Neutrophil (primary cell): Measurements from ENCODE around the gene USP10.
A peak's percentile ranks its signal among the peaks of the same experiment; 100 is the strongest.

Experiments
- H3K27ac ChIP-seq: fragments of 200-600 bp; sonication (generic); 2 replicates; pipeline ENCODE4 v1.5.1; 2016; ENCODE audit warnings: mild to moderate bottlenecking, moderate library complexity
- H3K27me3 ChIP-seq: fragments of 200-600 bp; sonication (generic); 2 replicates; pipeline ENCODE4 v1.6.0; 2016; ENCODE audit warnings: mild to moderate bottlenecking
- H3K36me3 ChIP-seq: fragments of 200-600 bp; sonication (generic); 2 replicates; pipeline ENCODE4 v1.5.1; 2017
- H3K4me1 ChIP-seq, 2 experiments: fragments of 200-600 bp in 1 of 2; sonication (generic) in 1 of 2; 1 replicate in 1 of 2; 2 replicates in 1 of 2; pipeline versions ENCODE4 v1.5.1 to v1.6.1; 2013 to 2016; ENCODE audit warnings: low read depth in 1 of 2, low read length in 1 of 2, mild to moderate bottlenecking in 1 of 2, moderate library complexity in 1 of 2; ENCODE audit not compliant: control insufficient read depth in 1 of 2, insufficient read depth in 1 of 2
- H3K4me3 ChIP-seq, 2 experiments: fragments of 200-600 bp in 1 of 2; sonication (generic) in 1 of 2; 1 replicate in 1 of 2; 2 replicates in 1 of 2; pipeline ENCODE4 v1.5.1; 2013 to 2016; ENCODE audit warnings: low read depth in 1 of 2, low read length in 1 of 2, mild to moderate bottlenecking in 1 of 2, moderate library complexity in 1 of 2
- H3K9me3 ChIP-seq: fragments of 200-600 bp; sonication (generic); 2 replicates; pipeline ENCODE4 v1.5.1; 2016
- CTCF ChIP-seq: fragments of 200-600 bp; sonication (generic); IDR thresholded peaks from 2 replicates; pipeline ENCODE4 v1.5.1; 2016; ENCODE audit warnings: antibody characterized with exemption

The USP10 gene

GRCh38 chr16:84725481-84726078 is 25.8 kb downstream of the USP10 start:
- H3K27ac ChIP-seq: peak overlapping the region; percentile 84
- peaks cover 27 to 30% of the 10 kb centered on the region in 2 experiments for H3K4me1 ChIP-seq
- no peaks in the 10 kb centered on the region for H3K27me3 ChIP-seq
- H3K36me3 ChIP-seq: no peaks in the 10 kb centered on the region
- H3K9me3 ChIP-seq: no peaks in the 10 kb centered on the region
- TF ChIP-seq CTCF: no peak
- H3K4me3 ChIP-seq: no peak overlapping the region

GRCh38 chr16:84726079-84726668 is 26.4 kb downstream of the USP10 start:
- Histone ChIP-seq H3K27me3 (no peaks in the 10 kb centered on the region), H3K27ac (peak overlapping the region; percentile 84), H3K4me1 (peaks cover 33 to 36% of the 10 kb centered on the region in 2 experiments), H3K36me3 (no peaks in the 10 kb centered on the region), H3K9me3 (no peaks in the 10 kb centered on the region), H3K4me3 (peak overlapping the region; percentile 61 to 64)
- TF ChIP-seq CTCF: peak; percentile 89

DNA sequence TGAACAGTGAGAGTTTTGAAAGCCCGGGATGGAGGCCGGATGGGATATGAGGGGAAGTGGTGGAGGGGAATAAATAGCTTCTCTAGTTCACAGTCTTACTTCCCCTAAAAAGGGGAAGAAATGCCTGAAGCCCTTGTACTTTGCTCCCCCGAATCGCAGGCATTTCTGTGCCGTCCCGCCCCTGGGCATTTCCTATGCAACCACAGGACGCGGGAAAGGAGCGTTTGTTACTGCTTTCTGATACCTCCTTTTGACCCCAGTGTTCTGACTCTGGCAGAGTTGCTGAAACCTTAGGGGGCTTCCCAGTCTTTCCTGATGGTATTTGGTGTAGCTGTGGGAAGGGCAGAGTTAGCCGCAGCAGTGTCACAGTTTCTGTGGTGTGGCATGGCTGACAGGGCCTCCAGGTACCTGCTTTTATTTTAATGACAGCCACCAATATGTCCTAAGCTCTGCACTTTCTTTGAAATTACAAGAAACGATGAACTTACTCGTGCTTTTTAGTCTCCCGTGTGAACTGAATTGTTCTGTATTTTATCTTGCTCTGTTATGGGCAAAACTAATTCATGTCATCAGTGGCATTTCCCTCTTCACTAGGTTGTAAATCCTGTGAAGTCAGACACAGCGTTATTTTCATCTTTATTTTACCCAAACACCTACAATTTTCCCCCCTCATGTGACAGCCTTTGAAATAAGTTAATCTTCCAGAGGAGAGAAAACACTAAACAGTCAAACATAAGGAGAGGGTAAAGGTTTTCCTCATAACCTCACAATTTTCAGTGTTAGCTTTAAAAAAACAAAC is 27.1 kb downstream of the USP10 start:
- Histone ChIP-seq H3K27ac (peak overlapping the region; percentile 84), H3K4me1 (peaks cover 37 to 39% of the 10 kb centered on the region in 2 experiments), H3K36me3 (no peaks in the 10 kb centered on the region), H3K27me3 (no peaks in the 10 kb centered on the region), H3K9me3 (no peaks in the 10 kb centered on the region), H3K4me3 (peak overlapping the region; percentile 61 to 64)
- no peak for TF ChIP-seq CTCF

GRCh38 chr16:84728853-84729424 is 29.1 kb downstream of the USP10 start:
- no peaks in the 10 kb centered on the region for H3K9me3 ChIP-seq
- no peak for TF ChIP-seq CTCF
- H3K4me3 ChIP-seq: no peak overlapping the region
- H3K4me1 ChIP-seq: peaks cover 50 to 53% of the 10 kb centered on the region in 2 experiments
- peak overlapping the region; percentile 69 for H3K27ac ChIP-seq
- no peaks in the 10 kb centered on the region for H3K36me3 ChIP-seq
- no peaks in the 10 kb centered on the region for H3K27me3 ChIP-seq

GRCh38 chr16:84729716-84730320 is 30.0 kb downstream of the USP10 start:
- TF ChIP-seq CTCF: no peak
- Histone ChIP-seq H3K36me3 (no peaks in the 10 kb centered on the region), H3K27me3 (no peaks in the 10 kb centered on the region), H3K4me1 (peaks cover 50 to 53% of the 10 kb centered on the region in 2 experiments), H3K4me3 (peak overlapping the region; percentile 41 to 50), H3K27ac (peak overlapping the region; percentile 69), H3K9me3 (no peaks in the 10 kb centered on the region)
